D721Med (cell line): ENCODE measurements around the gene QRSL1.

Experiments used
- DNase-seq: peaks from one replicate; pipeline ENCODE4 v3.0.0; 2011; ENCODE audit warnings: low spot score; ENCODE audit not compliant: insufficient read length
- FAIRE-seq: peaks from 2 replicates; lab custom pipeline; 2011; peaks lifted over from hg19 to GRCh38; lab: Jason Lieb, UNC
- CTCF ChIP-seq: IDR thresholded peaks from 2 replicates; pipeline ENCODE4 v1.5.1; 2012; ENCODE audit warnings: mild to moderate bottlenecking, control low read depth; ENCODE audit not compliant: insufficient read depth; ENCODE audit errors: missing control alignments

Gene QRSL1

GRCh38 chr6:106677282-106677681, 47.9 kb downstream of the QRSL1 start:
- FAIRE-seq = no peak
- no peak for DNase-seq
- no peak for TF ChIP-seq CTCF

GRCh38 chr6:106684011-106684410, 54.6 kb downstream of the QRSL1 start:
- FAIRE-seq = no peak
- no peak for DNase-seq
- TF ChIP-seq CTCF = no peak

- no peak for FAIRE-seq
- TF ChIP-seq CTCF = no peak
- no peak for DNase-seq
These were observed 56.5 kb downstream of the QRSL1 start for GRCh38 chr6:106685833-106686232.

GRCh38 chr6:106688177-106688951, 59.0 kb downstream of the QRSL1 start:
- no peak for FAIRE-seq
- DNase-seq = no peak
- TF ChIP-seq CTCF = no peak

- FAIRE-seq = no peak
- no peak for TF ChIP-seq CTCF
These were observed 62.9 kb downstream of the QRSL1 start for GRCh38 chr6:106692112-106692818.

GRCh38 chr6:106692819-106693208, 63.4 kb downstream of the QRSL1 start:
- DNase-seq = no peak
- no peak for FAIRE-seq
- no peak for TF ChIP-seq CTCF

More at GRCh38 chr6:106692112-106692818, 62.9 kb downstream of the QRSL1 start:
- DNase-seq = no peak

GRCh38 chr6:106693418-106693817, 64.0 kb downstream of the QRSL1 start:
- TF ChIP-seq CTCF = no peak
- FAIRE-seq = no peak
- DNase-seq = no peak
